Retinal pigment epithelial cell (primary cell): ENCODE results near the gene EPHA3.
A peak's percentile ranks its signal among the peaks of the same experiment; 100 is the strongest.

ENCODE experiments used
- DNase-seq: peaks from one replicate; pipeline ENCODE4 v3.0.0-alpha.2; 2010; ENCODE audit warnings: low read depth
- H3K4me3 ChIP-seq: 2 replicates; pipeline ENCODE4 v1.5.1; 2011; ENCODE audit warnings: mild to moderate bottlenecking, low read length, control low read depth, moderate library complexity
- CTCF ChIP-seq: conservative IDR thresholded peaks from 2 replicates; pipeline ENCODE4 v1.5.1; 2011; ENCODE audit warnings: low read depth, low read length, control low read depth, inconsistent platforms

EPHA3 gene

DNA sequence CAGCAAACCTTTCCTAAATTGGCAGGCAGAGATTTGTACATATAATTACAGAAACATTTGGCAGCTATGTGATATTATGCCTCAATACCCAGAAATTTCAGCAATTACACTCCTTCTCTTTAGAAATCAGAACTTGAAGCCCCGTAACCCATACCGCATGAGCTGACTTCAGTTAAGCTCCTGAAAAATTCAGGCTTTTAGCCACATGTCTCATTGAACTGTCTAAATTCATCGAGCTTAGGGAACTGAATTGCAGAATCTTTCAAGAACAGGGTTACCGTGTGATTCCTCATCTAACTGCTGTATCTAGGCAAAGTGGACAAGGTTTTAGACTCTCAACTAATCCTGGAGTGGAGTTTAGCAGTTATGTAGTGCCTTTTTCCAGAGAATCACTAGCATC, 333.0 kb downstream of the EPHA3 start:
- TF ChIP-seq CTCF: no peak
- H3K4me3 ChIP-seq: no peak overlapping the region
- peak; percentile 94 for DNase-seq

DNA sequence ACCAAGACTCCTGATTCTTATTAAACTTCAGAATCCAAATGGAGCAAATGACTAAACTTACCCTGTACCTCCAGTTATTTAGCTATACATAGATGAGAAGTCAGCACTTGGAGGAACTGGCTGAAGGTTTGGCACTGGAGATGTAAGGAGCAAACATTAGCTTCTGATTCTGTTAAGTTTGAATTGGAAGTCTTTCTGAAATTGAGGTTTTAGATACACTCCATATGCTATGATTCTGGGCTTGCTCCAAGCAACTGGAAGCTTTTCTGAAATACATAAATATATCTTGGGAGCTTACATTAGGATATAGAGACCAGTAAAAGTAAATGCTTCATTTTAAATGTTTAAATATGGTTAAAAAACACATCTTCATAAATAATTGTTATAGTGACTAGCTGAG, 333.7 kb downstream of the EPHA3 start:
- H3K4me3 ChIP-seq: no peak overlapping the region
- DNase-seq: no peak
- no peak for TF ChIP-seq CTCF

DNA sequence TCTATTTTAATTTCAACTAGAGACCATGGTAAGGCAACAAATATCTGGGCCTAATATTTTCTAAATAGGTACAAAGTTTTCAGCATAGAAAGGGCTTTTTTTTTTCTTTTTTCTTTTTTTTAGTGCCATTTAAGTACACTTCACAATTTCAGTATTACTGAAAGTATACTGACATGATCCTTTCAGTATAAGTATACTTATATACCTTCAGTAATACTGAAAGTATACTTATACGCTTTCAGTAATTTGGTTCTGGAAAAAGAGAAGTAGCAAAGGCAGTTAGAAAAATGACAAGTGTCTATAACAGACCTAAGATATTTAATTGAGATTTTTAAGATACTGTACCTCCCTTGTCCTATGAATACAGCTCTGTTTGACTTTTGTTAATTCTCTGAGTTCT, 339.2 kb downstream of the EPHA3 start:
- no peak for TF ChIP-seq CTCF
- DNase-seq: no peak
- no peak overlapping the region for H3K4me3 ChIP-seq

GRCh38 chr3:89447243-89447642, 339.8 kb downstream of the EPHA3 start:
- no peak for TF ChIP-seq CTCF
- H3K4me3 ChIP-seq: no peak overlapping the region
- no peak for DNase-seq

GRCh38 chr3:89449086-89449485, 341.7 kb downstream of the EPHA3 start:
- no peak for DNase-seq
- H3K4me3 ChIP-seq: no peak overlapping the region
- no peak for TF ChIP-seq CTCF

DNA sequence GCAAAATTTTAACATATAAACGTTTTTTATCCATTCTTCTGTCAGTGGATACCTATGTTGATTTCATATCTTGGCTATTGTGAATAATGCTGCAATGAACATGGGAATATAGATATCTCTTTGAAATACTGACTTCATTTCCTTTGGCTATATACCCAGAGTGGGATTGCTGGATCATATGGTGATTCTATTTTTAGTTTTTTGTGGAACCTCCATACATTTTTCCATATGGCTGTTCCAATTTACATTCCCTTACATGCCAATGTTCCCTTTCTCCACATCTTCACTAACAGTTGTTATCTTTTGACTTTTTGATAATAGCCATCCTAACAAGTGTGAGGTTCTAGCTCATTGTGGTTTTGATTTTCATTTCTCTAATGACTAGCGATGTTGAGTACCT, 344.6 kb downstream of the EPHA3 start:
- no peak for DNase-seq
- TF ChIP-seq CTCF: no peak
- H3K4me3 ChIP-seq: no peak overlapping the region

DNA sequence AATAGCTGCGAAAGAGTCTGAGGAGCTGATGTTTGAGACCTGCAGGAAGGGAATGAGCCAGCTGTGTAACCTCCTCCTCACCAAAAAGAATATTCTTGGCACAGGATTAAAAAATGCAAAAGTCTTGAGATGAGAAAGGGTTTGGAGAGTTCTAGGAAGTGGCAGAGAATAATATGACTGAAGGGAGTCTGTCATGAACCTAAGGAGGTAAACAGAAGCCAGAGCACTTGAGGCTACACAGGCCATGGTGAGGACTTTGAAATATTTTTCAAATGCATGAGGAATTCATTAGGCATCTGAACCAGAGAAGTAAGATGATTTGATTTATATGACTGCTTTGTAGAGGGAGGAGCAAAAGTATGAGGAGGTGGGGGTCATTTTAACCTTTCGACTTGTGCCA, 347.8 kb downstream of the EPHA3 start:
- DNase-seq: no peak
- no peak for TF ChIP-seq CTCF
- no peak overlapping the region for H3K4me3 ChIP-seq
